SU-DHL-6 (cell line): ENCODE data around the gene ERLEC1.

Experiments
- H2AFZ ChIP-seq: fragments of 200-600 bp; sonication (generic); 2 replicates; pipeline ENCODE4 v1.6.1; 2014; ENCODE audit warnings: low read depth, mild to moderate bottlenecking, moderate library complexity, mixed read lengths, antibody characterized with exemption, low read length; ENCODE audit not compliant: severe bottlenecking
- H3F3A ChIP-seq: fragments of 200-600 bp; shearing (Covaris generic); 2 replicates; pipeline ENCODE4 v1.6.0; 2016; ENCODE audit warnings: antibody characterized with exemption, mild to moderate bottlenecking; ENCODE audit not compliant: insufficient read depth
- H3K27ac ChIP-seq: fragments of 200-600 bp; sonication (generic); 2 replicates; pipeline ENCODE4 v1.5.1; 2016; ENCODE audit warnings: low read depth, mild to moderate bottlenecking, low read length, moderate library complexity, mixed read lengths
- H3K27me3 ChIP-seq: fragments of 200-600 bp; sonication (generic), shearing (Covaris generic); 2 replicates; pipeline ENCODE4 v1.6.0; 2014; ENCODE audit warnings: mild to moderate bottlenecking, low read length
- H3K36me3 ChIP-seq: fragments of 200-600 bp; sonication (generic); 2 replicates; pipeline ENCODE4 v1.6.1; 2014; ENCODE audit warnings: mild to moderate bottlenecking, low read length, mixed read lengths
- H3K4me2 ChIP-seq: fragments of 300-600, 200-600 bp; shearing (Covaris generic), sonication (generic); 2 replicates; pipeline ENCODE4 v1.6.0; 2014; ENCODE audit warnings: low read length, low read depth, mild to moderate bottlenecking; ENCODE audit not compliant: poor library complexity, severe bottlenecking
- H3K4me3 ChIP-seq: fragments of 200-600 bp; sonication (generic); 2 replicates; pipeline ENCODE4 v1.5.1; 2014; ENCODE audit warnings: antibody characterized with exemption, low read length, mild to moderate bottlenecking, mixed read lengths; ENCODE audit not compliant: insufficient read depth, poor library complexity, severe bottlenecking
- H3K79me2 ChIP-seq: fragments of 200-600 bp; sonication (generic); 2 replicates; pipeline ENCODE4 v1.6.1; 2014; ENCODE audit warnings: mild to moderate bottlenecking, low read length, moderate library complexity; ENCODE audit not compliant: insufficient read depth
- H3K9ac ChIP-seq: fragments of 200-600 bp; sonication (generic); 2 replicates; pipeline ENCODE4 v1.7.0; 2014; ENCODE audit warnings: mild to moderate bottlenecking, low read length
- H3K9me2 ChIP-seq: fragments of 200-600 bp; sonication (generic); replicated peaks from 2 replicates; pipeline ENCODE4 v1.6.1; 2014; ENCODE audit warnings: low read length; ENCODE audit not compliant: insufficient read depth
- H3K9me3 ChIP-seq: fragments of 200-600 bp; sonication (generic); 2 replicates; pipeline ENCODE4 v1.6.1; 2014; ENCODE audit warnings: low read length, mixed read lengths; ENCODE audit not compliant: insufficient read depth
- H4K20me1 ChIP-seq: fragments of 200-600 bp; sonication (generic); 2 replicates; pipeline ENCODE4 v1.6.1; 2014; ENCODE audit warnings: low read depth, mild to moderate bottlenecking, antibody characterized with exemption, low read length, moderate library complexity, mixed read lengths
- EZH2phosphoT487 ChIP-seq: fragments of 200-600 bp; sonication (generic), shearing (Covaris generic); conservative IDR thresholded peaks from 2 replicates; pipeline ENCODE4 v1.6.1; 2018; ENCODE audit warnings: mild to moderate bottlenecking, antibody characterized with exemption, low read length, moderate library complexity, mixed read lengths
- TF ChIP-seq, protein P1 (sequence below): fragments of 200-600 bp; sonication (generic); IDR thresholded peaks from one replicate; pipeline ENCODE4 v1.5.1; 2017; ENCODE audit warnings: antibody characterized with exemption, mild to moderate bottlenecking, low read length, moderate library complexity; ENCODE audit not compliant: insufficient read depth, poor library complexity, severe bottlenecking

ERLEC1 gene

DNA sequence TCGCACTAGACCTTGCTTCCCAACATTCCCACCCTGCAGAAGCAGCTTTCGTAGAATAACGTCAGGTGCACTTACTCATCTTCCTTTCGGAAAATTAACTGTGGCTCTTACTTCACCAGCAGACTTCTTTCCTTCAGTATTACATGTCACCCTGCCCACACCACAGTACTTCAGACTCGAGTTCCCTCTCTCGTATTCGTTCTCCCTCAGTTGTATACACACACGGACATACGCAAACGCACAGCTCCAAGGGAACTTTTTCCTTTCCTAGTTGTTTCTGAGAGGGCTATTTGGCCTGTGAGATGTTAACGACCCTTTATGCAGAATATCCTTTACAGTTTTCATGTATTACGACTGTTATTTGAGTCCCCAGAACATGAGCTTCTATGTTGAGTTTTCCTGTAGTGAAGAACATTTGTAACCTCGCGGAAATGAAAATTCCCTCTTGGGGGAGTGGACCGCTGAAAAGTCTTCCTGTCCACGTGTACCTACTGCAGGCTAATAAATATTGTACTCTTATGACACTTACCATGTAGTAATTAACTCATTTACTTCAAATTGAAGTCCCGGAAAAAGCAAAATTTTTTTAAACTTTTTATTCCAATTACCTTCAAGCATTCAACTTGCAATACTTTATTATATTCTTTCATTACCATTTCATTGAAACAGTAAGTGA is 908 bp downstream of the ERLEC1 start:
- no peaks in the 10 kb centered on the region for H3K9me2 ChIP-seq
- no peaks in the 10 kb centered on the region for H3K27me3 ChIP-seq
- peak overlapping the region; percentile 73 for H3K9ac ChIP-seq
- H2AFZ ChIP-seq = no peak overlapping the region
- peak overlapping the region; percentile 61 for H3K27ac ChIP-seq
- no peaks in the 10 kb centered on the region for H3K36me3 ChIP-seq
- peaks cover 3% of the 10 kb centered on the region; the same call in 1 of the 2 replicates for H3F3A ChIP-seq
- peaks cover 93% of the 10 kb centered on the region for H3K79me2 ChIP-seq
- H3K9me3 ChIP-seq = no peaks in the 10 kb centered on the region
- H4K20me1 ChIP-seq = no peaks in the 10 kb centered on the region
- peak overlapping the region; percentile 82 for H3K4me3 ChIP-seq
- peak overlapping the region; percentile 83 for H3K4me2 ChIP-seq
- TF ChIP-seq EZH2phosphoT487 = no peak
- TF ChIP-seq, protein P1, sequence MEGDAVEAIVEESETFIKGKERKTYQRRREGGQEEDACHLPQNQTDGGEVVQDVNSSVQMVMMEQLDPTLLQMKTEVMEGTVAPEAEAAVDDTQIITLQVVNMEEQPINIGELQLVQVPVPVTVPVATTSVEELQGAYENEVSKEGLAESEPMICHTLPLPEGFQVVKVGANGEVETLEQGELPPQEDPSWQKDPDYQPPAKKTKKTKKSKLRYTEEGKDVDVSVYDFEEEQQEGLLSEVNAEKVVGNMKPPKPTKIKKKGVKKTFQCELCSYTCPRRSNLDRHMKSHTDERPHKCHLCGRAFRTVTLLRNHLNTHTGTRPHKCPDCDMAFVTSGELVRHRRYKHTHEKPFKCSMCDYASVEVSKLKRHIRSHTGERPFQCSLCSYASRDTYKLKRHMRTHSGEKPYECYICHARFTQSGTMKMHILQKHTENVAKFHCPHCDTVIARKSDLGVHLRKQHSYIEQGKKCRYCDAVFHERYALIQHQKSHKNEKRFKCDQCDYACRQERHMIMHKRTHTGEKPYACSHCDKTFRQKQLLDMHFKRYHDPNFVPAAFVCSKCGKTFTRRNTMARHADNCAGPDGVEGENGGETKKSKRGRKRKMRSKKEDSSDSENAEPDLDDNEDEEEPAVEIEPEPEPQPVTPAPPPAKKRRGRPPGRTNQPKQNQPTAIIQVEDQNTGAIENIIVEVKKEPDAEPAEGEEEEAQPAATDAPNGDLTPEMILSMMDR = no peak

DNA sequence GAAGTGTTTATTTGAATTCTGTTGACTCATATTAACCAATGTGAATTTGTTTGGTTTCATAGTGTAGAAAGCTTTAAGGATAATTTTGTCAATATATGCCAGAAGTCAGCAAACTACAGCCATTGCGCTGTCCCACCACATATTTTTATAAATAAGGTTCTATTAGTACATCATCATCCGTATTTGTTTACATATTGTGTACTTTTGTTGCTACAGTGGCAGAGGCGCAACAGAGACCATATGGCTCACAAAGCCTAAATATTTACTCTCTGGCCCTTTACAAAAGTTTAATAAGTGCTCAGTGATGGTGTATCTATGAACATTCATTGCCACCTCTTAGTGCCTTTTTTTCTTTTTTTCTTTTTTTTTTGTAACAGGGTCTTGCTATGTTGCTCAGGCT is 6.4 kb downstream of the ERLEC1 start:
- no peaks in the 10 kb centered on the region for H3K27me3 ChIP-seq
- H3K9me2 ChIP-seq = no peaks in the 10 kb centered on the region
- no peak overlapping the region for H2AFZ ChIP-seq
- H3K36me3 ChIP-seq = peaks cover 11% of the 10 kb centered on the region; the same call in 1 of the 2 replicates
- no peaks in the 10 kb centered on the region for H3K9me3 ChIP-seq
- H3F3A ChIP-seq = 0 out of 2 replicates have a peak, but pooled peaks cover 3% of the 10 kb centered on the region
- no peak overlapping the region for H3K27ac ChIP-seq
- peaks cover 56% of the 10 kb centered on the region for H3K79me2 ChIP-seq
- no peak overlapping the region for H3K9ac ChIP-seq
- H4K20me1 ChIP-seq = no peaks in the 10 kb centered on the region
- TF ChIP-seq EZH2phosphoT487 = no peak
- TF ChIP-seq, protein P1 = no peak
- no peak overlapping the region for H3K4me2 ChIP-seq
- no peak overlapping the region for H3K4me3 ChIP-seq

- Histone ChIP-seq H3K9me3 (no peaks in the 10 kb centered on the region), H3K79me2 (peaks cover 50% of the 10 kb centered on the region), H4K20me1 (no peaks in the 10 kb centered on the region), H3F3A (0 out of 2 replicates have a peak, but pooled peaks cover 3% of the 10 kb centered on the region), H3K36me3 (peaks cover 11% of the 10 kb centered on the region; the same call in 1 of the 2 replicates), H3K27ac (no peak overlapping the region), H3K4me3 (no peak overlapping the region), H3K4me2 (no peak overlapping the region), H3K27me3 (no peaks in the 10 kb centered on the region), H3K9ac (no peak overlapping the region), H2AFZ (no peak overlapping the region), H3K9me2 (no peaks in the 10 kb centered on the region)
- TF ChIP-seq EZH2phosphoT487 = no peak
- TF ChIP-seq, protein P1 = no peak
These were observed 7.0 kb downstream of the ERLEC1 start for GRCh38 chr2:53793821-53794220.
